ENCODE results near the gene GPR132.

The GPR132 gene

DNA sequence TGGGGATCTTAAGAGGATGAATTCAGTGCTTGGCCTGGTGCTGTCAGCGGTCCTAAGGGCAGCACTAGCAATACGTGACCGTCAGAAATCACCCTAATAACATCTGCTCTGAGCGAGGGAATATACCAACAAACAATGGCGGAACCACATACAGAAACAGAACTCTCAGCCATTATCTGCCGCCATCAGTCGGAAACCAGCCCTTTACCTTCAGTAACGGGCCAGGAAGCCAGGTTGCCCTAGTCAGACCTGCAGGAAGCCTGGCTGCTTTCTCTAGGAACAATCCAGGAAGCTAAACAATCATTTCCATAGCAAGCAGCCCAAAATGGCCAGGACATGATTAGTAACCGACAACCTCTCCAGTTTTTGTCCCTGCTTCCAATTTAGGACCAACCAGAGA, 50.0 kb downstream of the GPR132 start:
- no peak for FAIRE-seq

DNA sequence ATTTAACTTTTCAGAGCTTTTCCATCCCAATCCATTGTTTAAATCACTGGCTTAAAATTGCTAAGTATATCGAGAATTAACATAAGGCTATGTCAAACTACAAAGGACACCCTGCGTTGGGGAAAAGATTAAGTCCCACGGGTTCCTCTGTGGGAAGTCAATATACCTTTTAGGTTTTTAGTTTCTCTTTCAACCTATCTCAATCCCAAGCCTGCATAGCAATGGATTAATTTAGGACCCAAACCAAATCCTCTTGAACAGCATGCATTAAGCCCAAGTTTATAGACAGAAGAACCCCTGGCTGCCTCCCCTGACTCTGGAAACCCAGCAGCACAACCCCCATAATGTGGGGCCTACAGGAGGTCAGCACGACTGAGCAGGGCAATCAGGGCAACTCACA, 50.6 kb downstream of the GPR132 start:
- FAIRE-seq, result no peak

DNA sequence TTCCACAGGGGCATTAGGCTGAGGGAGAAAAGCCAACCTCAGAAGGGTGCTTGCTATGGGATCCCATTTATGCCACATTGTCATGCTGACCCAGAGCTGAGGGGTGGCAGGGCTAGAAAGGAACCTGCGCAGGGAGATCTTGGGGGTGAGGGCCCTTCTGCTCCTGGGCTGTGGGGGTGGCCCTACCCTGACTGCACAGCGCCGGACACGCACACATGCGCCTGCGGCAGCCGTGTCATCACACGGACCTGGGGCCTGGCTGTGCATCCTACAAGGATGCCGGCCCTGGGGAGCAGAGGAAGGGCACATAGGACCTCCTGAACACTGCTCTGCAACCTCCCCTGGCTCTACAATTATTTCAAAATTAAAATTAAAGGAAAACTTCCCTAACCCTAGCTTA, 51.2 kb downstream of the GPR132 start:
- no peak for FAIRE-seq

DNA sequence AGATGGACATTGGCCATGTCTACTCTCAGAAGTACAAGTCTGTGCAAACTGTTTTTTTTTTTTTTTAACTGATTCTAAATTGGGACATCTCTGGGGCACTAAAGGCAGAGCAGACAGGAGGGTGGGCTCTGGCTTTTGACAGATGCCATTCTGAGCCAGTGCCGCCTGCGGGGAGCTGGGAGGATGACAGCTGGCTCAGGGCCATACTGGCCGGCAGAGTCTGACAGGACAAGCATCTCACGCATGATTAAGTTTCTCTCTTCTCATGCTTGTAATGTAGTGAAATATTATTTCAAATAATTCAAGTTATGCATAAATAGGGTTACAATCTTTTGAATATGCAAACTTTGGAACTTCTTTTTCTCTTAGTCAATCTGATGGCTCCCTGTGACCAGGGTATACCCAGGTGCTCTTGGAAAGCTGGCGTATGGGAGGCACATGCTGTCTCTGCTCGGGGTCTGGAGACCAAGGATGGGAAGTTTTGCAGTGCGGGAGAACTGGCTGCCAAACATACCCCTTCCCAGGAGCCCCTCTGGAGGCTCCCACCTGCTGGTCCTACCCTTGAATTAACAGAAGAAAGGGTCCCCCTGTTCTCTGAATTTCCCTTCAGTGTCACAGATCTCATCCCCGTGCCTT, 52.0 kb downstream of the GPR132 start:
- no peak for FAIRE-seq

DNA sequence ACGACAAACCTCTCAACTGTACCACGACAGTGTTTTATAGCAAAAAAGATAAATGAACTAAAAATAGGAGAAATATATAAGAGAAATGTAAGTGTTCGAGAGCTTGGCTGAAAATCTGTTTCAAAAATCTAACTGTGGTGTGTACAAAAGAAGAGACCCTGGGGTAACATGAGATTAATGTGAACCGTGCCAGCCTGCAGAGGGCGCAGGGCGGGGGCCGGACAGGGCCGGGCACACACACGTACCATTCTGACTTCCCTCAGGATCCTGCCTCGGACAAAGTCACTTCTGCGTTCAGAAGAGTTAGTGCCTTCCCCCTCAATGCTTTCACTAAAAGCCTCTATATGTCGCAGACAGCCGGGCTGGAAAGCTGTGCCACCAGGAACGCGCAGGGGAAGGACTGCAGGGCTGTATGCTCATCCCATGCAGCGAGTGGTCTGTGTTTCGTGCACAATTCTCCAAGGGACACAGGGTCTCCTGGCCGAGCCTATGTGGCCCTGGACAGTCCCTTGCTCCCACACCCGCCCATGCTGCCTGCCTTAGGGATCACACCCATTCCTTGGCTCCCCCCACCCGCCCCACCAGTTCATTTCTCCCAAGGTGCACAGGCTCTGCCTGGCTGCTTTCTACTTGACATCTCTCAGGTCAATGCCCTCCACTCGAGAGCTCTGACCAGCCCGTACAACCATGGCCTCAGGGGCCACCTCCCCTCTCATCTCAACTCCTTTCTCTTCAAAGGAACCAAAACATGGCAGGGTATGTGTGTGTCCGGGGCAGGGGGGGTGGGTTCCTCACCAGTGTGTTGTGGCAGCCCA, 52.9 kb downstream of the GPR132 start:
- no peak for FAIRE-seq

DNA sequence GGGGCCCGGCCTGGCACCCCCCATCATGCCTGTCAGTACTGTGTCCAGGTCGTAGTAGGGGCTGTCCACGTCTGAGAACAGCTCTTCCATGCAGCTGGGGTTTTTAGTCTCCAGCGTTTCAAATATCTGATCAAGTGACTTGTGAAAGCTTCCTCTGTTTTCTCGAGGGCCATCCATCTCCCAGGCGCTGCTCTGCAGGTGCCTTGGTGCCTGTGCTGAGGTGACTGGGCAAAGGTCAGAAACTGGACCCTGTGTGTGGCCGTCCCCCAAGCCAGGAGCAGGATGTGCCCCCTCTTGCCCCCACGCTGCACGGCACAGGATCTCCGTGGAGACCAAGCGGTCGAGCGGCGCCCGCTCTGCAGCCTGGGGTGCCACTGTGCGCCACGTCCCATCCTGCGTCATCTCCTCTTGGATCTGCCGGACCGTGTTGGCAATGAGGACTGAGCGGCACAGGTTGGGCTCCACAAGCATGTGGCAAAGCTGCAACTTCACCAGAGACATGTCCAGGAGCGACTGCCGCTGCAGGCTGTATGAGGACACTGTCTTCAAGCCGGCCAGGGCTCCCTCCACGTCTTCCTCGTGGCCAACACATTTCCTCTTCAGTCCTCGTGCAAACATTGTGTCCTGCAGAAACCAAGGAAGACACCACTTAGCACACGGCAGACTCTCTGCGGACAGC, 53.8 kb downstream of the GPR132 start:
- no peak for FAIRE-seq

DNA sequence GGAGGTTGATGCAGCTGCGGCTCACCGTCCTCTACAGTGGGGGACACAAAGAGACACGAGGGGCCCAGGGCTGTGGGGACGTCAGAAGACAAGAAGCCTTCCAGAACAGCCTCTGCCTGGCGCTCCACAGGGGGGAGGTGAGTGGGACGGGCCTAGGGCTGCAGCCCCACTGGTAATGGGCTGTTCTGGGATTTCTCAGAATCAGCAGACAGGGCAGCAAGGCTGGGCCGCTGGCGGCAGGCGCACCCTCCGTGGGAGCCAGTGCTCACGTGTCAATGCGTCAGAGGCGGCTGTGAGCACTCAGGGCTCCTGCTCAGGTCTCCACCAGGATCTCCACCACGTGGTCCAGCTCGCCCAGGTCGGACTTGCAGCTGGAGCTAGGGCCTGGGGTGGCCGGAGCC, 54.3 kb downstream of the GPR132 start:
- FAIRE-seq, result no peak

DNA sequence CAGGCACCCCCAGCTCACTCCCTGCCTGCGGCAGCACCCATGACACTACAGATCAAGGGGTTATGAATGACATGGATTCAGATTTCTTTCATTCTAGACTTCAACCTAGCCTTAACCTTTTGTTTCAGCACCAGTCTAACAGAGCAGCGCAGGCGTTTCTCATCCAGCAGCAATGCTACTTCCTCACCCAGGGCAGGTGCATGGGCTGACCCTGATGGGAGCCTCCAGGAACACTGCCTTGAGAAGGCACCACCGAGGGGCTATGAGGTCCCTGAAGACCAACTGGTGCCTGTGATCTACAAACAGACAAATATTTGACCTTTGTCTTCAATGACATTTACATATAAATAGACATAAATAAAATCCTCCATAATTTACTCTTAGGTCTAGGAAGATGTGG, 55.1 kb downstream of the GPR132 start:
- no peak for FAIRE-seq

DNA sequence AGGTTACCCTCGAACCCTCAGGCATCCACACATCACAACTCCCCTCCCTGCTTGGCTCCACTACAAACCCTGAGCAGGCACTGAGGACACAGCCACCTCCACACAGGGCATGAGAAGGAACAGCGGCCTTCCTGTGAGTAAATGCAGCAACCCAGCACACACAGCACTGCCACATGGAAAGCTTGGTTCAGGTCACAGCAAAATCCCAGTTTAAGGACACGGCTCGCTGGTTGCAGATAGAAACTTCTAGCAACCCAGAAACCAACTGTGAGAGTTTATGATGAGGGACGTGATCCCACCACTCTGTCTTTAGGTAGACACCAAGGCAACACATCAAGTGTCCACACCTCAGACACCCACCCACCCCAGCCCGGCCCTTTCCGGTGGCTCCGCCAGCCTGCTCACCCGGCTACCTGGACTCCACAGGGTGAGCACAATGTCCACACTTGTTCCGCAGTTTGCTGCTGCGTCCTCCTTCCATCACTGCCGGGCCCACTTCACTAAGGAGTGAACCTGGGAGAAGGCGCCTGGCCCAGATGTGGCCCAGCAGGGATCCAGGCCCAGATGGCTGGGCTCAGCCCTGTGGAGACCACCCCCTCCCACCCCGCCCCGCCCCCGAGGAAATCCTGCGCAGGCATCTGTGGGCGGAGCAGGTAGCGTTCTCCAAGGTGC, 57.5 kb downstream of the GPR132 start:
- no peak for FAIRE-seq

DNA sequence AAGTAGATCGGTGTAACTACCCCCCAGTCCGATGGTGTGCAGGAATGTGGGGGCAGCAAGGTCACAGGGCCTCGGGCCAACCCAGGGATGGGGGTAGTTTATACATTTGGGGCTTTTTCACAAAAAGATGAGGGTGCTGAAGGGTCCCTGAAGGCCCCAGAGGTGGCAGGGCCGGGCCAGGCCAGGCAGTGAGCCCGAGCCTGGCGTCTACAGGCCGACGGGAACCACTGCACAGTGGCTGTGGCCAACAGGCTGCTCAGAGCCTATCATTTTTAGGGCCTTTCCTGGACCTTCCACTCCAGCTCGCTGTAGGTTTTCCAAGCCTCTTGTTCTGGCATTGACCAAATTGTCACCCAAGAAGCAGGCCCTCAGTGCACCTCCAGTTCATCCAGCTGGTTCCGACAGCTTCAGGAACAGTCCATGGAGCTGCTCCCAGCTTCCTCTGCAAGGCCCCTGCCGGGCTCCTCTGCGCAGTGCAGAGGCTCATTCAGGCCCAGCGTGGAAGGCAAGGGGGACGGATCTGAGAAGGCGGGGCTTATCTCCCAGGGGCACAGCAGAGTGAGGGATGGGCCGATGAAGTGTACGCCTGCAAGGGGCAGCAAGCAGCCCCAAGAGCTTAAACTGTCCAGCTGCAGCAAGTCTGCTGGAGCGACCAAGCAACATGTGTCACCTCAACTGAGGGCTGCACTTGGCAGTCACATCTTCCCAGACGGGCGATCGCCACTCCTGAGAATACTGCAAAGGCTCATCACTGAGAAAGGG, 58.2 kb downstream of the GPR132 start:
- FAIRE-seq, result no peak

DNA sequence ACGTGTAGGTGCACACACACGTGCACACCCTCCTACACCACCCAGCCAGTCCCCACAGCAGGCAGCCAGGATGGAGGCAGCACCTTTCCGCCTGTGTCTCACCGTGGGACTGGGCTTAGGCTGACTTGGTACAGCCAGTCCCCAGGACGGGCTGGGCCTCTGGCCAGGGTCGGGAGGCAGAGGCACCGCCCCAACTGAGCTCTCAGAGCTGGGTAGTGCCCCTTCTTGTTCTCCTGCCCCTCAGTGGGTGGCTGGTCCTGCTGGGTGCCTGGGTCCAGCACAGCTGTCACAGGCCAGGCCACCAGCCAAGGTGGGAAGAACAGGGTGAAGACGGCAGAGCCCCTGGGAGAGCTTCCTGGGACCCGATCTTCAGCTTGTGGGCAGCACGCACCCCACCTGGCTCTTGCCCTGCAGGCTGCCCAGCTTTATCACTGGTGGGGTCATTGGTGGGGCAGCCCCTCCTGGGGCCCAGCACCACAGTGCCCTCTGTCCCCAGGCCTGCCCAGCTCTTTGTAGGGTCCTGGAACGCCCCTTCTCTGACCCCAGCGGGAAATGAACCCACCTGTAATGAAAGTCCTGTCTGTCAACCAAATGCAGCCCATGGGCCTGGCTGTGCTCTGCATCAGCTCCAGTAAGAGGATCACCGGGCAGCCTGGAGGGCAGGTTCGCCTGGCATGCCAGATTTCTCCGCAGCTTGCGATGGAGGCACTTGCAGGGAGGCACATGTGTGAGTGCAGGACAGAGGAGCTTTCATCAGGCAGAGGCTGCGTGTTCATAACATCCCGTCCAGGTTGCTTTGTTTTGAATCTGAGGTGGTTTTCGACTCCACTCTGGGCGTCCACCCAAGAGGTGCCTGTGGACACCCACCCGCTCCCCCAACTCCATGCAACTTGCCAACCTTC, 59.0 kb downstream of the GPR132 start:
- FAIRE-seq, result no peak

DNA sequence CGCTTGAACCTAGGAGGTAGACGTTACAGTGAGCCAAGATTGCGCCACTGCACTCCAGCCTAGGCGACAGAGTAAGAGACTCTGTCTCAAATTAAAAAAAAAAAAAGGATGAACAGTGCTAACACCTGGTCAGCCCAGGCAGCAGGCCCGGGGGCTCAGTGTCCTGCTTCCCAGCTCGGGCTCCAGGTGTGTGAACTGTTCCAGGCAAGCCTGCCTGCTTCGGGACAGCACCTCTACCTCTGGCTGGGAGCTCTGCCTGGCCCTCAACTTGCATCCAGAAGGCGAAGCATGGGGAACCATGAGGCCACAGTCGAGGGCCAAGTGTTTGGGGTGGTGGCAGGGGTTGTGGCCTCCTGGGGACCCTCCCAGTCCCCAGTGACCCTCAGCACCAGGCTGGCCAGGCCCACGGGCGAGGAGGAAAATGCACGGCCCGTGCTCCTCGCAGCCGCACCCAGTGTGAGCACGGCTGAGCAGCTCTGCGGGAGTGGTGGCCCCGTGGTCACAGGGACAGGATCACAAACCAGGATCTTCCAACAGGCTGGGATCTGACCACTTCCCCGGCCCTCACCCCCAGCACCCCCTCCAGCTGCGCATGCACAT, 59.8 kb downstream of the GPR132 start:
- no peak for FAIRE-seq

All from A204.1 (cell line).